NCI-H524 (cell line): ENCODE measurements around the gene NAE1.
"Not testable (repeated sequence)": the region's sequence is repeated elsewhere in the genome, so short reads cannot be mapped to it uniquely, and the experiment has no call there.

Experiments
- DNase-seq, 2 experiments: peaks; one replicate each; lab custom pipeline; 2025; lab: John Stamatoyannopoulos, UW

NAE1 gene

DNA sequence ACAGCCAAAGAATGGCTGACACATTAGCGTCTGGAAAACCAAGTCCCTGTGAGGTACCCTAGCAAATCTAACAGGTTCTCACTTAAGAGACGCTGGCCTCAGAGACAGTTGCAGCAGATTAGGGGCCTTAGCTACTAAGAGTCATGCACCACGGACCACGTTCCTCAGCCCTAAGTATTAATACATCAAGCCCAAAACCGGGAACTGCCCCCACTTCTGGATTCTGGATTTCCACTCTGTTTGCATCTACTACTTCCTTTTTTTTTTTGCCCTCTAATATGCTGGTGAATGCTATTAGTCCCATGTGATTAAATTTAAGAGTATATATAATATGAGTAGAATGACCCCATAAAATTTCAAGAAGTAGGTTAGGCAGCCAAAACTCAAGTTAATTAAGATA, 28.6 kb downstream of the NAE1 start:
- DNase-seq, result no peak

DNA sequence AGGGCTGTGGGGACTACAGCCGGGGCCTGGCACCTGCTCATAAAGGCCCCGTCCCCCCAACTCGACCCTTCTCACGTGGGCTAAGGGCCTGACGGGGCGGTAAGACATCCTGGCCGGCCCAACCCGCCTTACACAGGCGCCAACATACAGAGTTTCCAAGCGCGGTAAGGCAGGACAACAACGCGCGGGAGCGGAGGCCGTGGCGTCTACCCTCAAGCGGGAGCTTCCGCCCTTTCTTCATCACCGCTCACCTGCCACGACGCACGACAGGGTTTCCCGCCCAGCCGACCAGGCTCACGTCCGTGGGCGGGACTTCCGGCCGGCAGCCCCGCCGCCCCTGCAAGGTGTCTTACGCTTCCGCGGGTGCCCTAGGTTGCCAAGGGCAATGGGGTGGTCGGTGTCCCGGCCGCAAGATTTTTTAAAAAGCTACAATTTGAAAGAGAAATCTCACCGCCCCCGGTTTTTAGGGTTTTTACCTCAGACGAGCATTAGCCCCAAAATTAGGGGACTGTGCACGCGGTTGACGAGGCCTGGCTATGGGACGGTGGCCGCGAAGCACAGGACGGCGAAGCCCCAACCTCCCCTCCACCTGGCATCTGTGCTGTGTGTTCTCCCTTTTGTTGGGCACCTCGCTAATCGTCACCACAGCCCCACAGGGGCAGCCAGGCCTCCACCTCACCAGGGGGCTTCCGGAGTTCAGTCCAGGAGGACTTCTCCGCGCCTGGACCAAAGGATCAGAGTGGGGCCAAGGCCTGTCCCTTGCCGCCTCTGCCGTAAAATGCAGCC, 29.3 kb downstream of the NAE1 start, which contains the start of gene TERB1:
TERB1 (minus strand) TSS at position 265 of the 786 bp plus-strand sequence. CDS start 4,786 bp downstream, outside the sequence.
- no peak for DNase-seq

DNA sequence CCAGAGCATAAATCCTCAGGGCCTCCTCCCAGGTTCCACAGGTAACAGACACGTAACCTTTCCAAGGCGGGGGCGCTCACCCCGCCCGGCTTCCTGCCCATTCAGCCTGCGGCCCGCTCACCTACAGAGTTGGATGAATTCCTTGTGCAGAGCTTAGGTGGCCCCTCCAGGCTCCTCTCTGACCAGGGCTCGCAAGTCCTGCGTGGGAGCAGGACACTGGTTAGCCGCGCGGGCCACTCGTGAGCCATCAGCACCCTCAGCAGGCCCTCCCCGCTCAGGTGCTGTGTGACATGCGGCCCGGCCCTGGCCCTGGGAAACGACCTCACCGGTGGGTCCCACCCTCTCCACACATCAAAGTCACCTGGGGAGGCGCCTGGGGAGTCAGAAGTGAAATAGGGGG, 29.9 kb downstream of the NAE1 start:
- DNase-seq, result no peak

DNA sequence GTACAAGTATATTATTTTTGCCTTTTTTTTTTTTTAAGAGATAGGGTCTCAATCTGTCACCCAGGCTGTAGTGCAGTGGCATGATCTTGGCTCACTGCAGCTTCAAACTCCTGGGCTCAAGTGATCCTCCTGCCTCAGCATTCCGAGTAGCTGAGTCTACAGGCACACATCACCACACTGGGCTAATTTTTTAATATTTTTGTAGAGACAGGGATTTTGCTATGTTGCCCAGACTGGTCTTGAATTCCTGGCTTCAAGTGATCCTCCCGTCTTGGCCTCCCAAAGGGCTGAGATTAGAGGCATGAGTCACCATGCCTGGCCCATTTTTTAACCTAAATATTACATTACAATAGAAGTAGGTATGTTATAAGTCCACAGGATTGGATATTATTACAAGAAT, 32.6 kb downstream of the NAE1 start:
- DNase-seq, result no peak

DNA sequence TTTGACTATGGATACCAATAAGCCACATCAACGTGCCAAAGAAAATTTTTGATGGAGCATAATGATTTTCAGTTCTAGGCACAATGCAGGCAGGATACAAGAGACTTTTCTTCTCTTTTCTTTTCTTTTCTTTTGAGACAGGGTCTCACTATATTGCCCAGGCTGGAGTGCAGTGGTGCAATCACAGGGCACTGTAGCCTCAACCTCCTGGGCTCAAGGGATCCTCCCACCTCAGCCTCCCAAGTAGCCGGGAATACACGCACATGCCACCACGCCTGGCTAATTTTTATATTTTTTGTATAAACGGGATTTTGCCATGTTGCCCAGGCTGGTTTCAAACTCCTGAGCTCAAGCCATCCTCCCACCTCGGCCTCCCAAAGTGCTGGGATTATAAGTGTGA, 36.8 kb downstream of the NAE1 start:
- not testable (repeated sequence) for DNase-seq

DNA sequence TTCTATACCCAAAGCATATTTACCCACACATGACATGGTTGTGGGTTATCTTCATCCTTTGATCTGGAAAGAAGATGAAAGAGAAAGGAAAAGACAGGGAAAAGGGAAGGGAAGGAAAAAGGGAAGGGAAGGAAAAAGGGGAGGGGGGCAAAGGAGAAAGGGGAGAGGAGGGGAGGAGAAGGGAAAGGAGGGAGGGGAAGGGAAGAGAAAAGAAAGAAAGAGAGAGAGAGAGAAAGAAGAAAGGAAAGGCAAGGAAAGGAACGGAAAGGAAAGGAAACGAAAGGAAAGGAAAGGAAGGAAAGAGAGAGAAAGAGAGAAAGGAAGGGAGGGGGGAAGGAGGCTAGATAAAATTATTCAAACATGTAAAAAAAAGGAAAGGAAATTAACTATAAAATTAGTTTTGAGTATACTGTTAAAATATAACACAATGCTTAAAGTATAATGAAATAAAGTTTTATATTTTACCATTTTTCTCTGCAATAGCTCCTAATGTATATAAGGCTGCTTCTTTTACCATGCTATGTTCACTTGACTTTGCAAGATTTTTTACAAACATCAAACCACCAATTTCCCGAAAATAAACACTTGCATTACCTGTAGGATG, 40.5 kb downstream of the NAE1 start:
- no peak for DNase-seq

DNA sequence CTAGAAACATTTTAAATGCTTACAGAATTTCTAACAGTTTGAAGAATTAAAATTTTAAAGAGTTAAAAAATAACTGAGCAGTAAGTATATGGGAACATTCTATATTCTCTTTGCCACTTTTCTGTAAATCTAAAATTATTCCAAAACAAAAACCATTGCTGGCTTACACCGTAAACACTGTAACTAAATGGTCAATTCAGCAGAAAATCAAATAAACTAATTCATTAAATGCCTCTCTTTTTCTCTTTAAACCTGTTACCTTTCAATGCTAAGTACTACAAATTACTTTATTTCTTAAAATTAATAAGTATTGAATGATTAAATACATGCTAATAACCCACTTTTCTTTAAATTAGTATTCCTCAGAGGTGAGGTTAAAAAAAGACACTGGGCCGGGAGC, 43.3 kb downstream of the NAE1 start:
- no peak for DNase-seq

DNA sequence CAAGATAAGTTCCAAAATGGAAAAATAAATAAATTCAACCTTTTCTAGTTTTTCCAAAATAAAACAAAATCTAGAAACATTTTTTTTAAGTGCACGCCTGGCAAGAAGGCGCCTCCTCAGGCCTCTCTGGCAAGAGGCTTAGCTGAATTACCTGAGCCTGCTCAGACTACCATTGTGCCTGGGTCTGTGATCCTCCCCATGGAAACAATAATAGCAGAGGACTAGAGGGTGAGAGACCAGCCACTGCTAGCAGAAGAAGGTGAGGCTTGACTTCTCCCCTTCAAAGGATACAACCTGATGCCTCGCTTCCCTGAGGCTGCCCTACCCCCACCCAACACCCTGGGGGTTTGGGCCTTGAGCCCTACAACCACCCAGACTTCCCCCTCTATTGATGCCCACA, 44.2 kb downstream of the NAE1 start:
- no peak for DNase-seq

DNA sequence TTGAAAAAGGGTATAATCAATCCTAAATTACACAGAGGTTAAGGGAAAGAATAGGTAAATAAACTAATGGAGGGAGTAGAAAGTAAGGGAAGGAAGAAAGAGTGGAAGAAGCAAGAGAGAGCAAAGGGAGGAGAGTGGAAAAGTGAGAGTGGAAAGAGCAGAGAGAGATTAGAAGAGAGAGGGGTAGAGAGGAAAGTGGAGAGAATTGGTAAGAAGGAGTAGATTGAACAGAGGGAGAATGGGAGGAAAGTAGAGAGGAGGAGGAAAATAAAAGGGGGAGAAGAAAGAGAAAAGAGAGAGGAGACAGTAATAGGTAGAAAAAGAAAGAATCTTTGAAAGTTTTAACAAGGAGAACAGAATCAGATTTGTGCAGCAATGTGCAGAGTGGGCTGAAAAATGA, 54.3 kb downstream of the NAE1 start:
- DNase-seq, result no peak

DNA sequence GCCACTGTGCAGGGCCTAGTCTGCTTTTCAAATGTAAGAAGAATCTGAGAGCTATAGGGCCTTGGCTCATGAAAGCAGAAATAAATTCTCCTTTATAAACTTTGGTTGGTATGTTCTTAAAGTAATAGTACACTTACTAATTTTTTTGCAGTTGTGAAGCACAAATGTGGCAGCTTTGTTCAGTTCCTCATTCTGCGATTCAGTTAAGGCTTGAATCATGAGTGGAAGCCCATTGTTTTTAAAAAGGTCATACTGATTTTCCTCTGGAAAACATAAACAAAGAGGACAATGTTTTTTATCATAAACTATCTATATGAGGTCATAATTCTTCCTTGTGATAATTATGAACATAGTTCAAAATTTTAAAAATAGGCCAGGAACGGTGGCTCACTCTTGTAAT, 55.8 kb downstream of the NAE1 start:
- no peak for DNase-seq

DNA sequence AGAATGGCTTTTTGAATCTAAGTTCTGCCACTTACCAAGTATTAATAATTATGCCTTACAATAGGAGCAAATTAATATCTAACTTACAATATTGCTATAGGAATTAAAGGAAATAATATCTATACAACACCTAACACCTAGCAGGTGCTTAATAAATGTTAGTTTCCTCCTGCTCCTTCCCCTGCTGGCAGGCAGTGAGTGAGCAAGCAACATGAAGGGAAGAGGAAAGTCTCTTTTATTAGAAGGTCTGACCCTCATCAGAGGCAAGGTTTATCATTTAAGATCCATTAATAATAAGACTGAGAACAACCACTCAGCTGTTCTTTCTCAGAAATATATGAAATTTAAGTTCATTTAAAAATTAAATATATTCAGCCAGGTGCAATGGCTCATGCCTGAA, 72.7 kb downstream of the NAE1 start:
- no peak for DNase-seq

DNA sequence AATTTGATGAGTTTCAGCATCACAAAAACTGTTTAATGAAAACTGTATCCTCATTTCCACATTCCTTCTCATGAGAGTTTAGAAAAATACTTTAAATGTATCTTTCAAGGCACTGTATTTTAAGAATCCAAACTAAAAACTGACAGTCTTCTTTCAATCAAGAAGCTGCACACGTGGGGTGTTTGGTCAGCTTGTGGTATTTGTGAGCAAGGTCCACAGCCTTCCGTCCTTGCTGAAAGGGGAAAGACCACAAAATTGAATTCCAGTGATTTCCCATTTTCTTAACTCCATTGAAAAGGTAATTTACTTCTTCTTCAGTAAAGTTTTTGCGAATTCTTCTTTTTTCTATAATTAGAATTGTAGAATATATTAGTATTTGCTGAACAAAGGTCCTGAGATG, 76.0 kb downstream of the NAE1 start:
- DNase-seq, result no peak

DNA sequence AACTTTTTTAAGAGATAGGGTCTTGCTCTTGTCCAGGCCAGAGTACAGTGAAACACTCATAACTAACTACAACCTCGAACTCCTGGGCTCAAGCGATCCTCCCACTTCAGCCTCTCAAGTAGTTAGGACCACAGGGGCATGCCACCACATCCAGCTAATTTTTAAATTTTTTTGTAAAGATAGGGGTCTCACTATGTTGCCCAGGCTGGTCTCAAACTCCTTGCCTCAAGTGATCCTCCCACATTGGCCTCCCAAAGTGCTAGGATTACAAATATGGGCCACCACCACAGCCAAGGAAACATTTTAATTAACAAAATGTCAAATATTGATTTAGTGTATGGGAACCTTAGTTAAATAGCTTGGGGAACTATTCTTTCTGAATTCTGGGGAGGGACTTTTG, 76.6 kb downstream of the NAE1 start:
- DNase-seq, result no peak

DNA sequence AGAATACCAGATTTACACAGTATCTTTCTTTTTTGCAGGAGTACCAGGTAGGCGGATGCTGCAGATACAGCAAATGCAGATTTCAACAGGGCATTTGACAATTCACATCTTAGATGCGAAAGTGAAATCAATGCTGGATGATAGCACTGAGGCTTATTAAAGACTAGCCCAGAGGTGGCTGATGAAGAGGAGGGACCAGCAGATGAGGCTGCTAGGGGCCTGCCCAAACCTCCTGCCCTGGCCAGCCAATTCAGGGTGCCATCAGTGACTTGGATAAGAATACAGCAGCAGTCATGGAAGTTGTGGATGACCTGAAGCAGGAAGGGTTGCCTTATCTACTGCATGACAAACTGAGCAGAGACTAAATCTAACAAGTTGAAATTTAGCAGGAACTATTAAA, 77.8 kb downstream of the NAE1 start:
- no peak for DNase-seq
